Coronary artery (tissue), 2 donors: ENCODE data around the gene CXCL12.

ENCODE experiments used
- DNase-seq: peaks from one replicate; pipeline ENCODE4 v3.0.0-alpha.2; 2017; ENCODE audit warnings: low spot score
- H3K27ac ChIP-seq, 2 donors: fragments of 200-600 bp; sonication (generic); one replicate each; pipeline ENCODE4 v1.5.1; 2016 to 2019
- H3K4me3 ChIP-seq: fragments of 200-600 bp; sonication (generic); 2 replicates; pipeline ENCODE4 v1.5.1; 2016; ENCODE audit warnings: mild to moderate bottlenecking, moderate library complexity
- CTCF ChIP-seq: fragments of 200-600 bp; sonication (generic); IDR thresholded peaks from one replicate; pipeline ENCODE4 v1.5.1; 2019; ENCODE audit warnings: antibody characterized with exemption

Gene CXCL12

GRCh38 chr10:44356139-44357022 is 28.5 kb downstream of the CXCL12 start:
- H3K27ac ChIP-seq = no peak overlapping the region

GRCh38 chr10:44355630-44356029 is 29.3 kb downstream of the CXCL12 start:
- no peak for DNase-seq
- H3K4me3 ChIP-seq = no peak overlapping the region
- no peak for TF ChIP-seq CTCF
- H3K27ac ChIP-seq = no peak overlapping the region

More at GRCh38 chr10:44356139-44357022, 28.5 kb downstream of the CXCL12 start:
- no peak for TF ChIP-seq CTCF
- no peak for DNase-seq
- no peak overlapping the region for H3K4me3 ChIP-seq

- no peak for DNase-seq
- no peak overlapping the region for H3K4me3 ChIP-seq
- no peak for TF ChIP-seq CTCF
- no peak overlapping the region for H3K27ac ChIP-seq
Observed at GRCh38 chr10:44354771-44355170, 30.1 kb downstream of the CXCL12 start.

- TF ChIP-seq CTCF = no peak
- no peak overlapping the region for H3K4me3 ChIP-seq
- H3K27ac ChIP-seq = no peak overlapping the region
- DNase-seq = no peak
Observed at GRCh38 chr10:44353721-44354120, 31.2 kb downstream of the CXCL12 start.

- no peak for DNase-seq
- TF ChIP-seq CTCF = no peak
- Histone ChIP-seq H3K4me3 (no peak overlapping the region), H3K27ac (no peak overlapping the region)
Observed at GRCh38 chr10:44353128-44353390, 31.8 kb downstream of the CXCL12 start.

GRCh38 chr10:44352316-44353127 is 32.4 kb downstream of the CXCL12 start:
- no peak for TF ChIP-seq CTCF
- Histone ChIP-seq H3K4me3 (no peak overlapping the region), H3K27ac (no peak overlapping the region)
- DNase-seq = no peak
